ENCODE results near the gene SERPING1.

SERPING1 gene

GRCh38 chr11:57597461-57597915 is at the start of gene SERPING1:
Gene SERPING1 (plus strand): TSS chr11:57597685. CDS start chr11:57598271, 586 bp downstream.
- H3K27me3 ChIP-seq (ENCODE audit: insufficient read depth, low read length): no peaks in the 10 kb centered on the region
- peak within 1 kb of the TSS; percentile 72 for H3K4me3 ChIP-seq (ENCODE audit: low read length)
- H3K27ac ChIP-seq (ENCODE audit: low read length): peak within 1 kb of the TSS; percentile 77
- H3K9ac ChIP-seq (ENCODE audit: low read depth, low read length): peak within 1 kb of the TSS; percentile 75
- H3K9me3 ChIP-seq (ENCODE audit: insufficient read depth, low read depth, low read length): no peaks in the 10 kb centered on the region
- 0 out of 2 replicates have a peak, but pooled peaks cover 4% of the 10 kb centered on the region for H3K36me3 ChIP-seq (ENCODE audit: insufficient read depth, low read depth, low read length)
- peaks cover 12% of the 10 kb centered on the region; the same call in 1 of the 2 replicates for H3K4me1 ChIP-seq (ENCODE audit: insufficient read depth, low read length)

DNA sequence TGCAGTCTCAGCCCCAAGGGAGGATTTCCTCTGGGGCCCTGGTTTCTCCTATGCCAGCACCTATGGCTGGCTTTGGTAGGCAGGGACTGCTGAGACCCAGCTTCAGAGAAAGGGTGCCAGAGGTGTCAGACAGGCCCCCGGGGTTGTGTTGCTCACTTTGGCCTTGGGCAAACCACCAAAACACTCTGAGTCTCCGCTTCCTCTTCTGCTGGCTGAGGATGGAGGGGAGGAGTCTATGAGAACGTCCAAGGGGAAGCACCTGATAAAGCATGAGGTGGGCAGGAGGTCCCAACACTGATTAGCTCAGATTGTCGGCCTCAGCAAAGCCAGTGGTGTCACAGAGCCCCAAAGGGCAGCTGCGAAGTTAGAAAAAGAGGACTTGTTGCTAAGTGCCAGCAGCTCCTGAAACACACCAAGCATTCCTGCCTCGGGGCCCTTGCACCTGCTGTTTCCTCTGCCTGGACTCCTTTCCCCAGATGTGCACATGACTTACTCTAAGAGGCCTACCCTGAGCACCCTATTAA is 49.6 kb upstream of the SERPING1 start:
- peaks cover 31% of the 10 kb centered on the region for H3K36me3 ChIP-seq (ENCODE audit: insufficient read depth, low read depth, low read length)
- H3K27ac ChIP-seq (ENCODE audit: low read length): no peak overlapping the region
- no peak overlapping the region for H3K4me3 ChIP-seq (ENCODE audit: low read length)
- no peaks in the 10 kb centered on the region; the same call in 1 of the 2 replicates for H3K27me3 ChIP-seq (ENCODE audit: insufficient read depth, low read length)
- H3K9me3 ChIP-seq (ENCODE audit: insufficient read depth, low read depth, low read length): no peaks in the 10 kb centered on the region
- H3K9ac ChIP-seq (ENCODE audit: low read depth, low read length): no peak overlapping the region
- H3K4me1 ChIP-seq (ENCODE audit: insufficient read depth, low read length): peaks cover 7% of the 10 kb centered on the region; the same call in 1 of the 2 replicates

- Histone ChIP-seq H3K9ac (ENCODE audit: low read depth, low read length) (no peak overlapping the region), H3K36me3 (ENCODE audit: insufficient read depth, low read depth, low read length) (peaks cover 52% of the 10 kb centered on the region), H3K27me3 (ENCODE audit: insufficient read depth, low read length) (no peaks in the 10 kb centered on the region), H3K9me3 (ENCODE audit: insufficient read depth, low read depth, low read length) (no peaks in the 10 kb centered on the region), H3K4me3 (ENCODE audit: low read length) (no peak overlapping the region), H3K27ac (ENCODE audit: low read length) (no peak overlapping the region), H3K4me1 (ENCODE audit: insufficient read depth, low read length) (no peaks in the 10 kb centered on the region)
These were observed 47.5 kb upstream of the SERPING1 start for GRCh38 chr11:57549983-57550382.

GRCh38 chr11:57551941-57552340 is 45.5 kb upstream of the SERPING1 start:
- H3K9me3 ChIP-seq (ENCODE audit: insufficient read depth, low read depth, low read length): no peaks in the 10 kb centered on the region
- H3K9ac ChIP-seq (ENCODE audit: low read depth, low read length): no peak overlapping the region
- H3K36me3 ChIP-seq (ENCODE audit: insufficient read depth, low read depth, low read length): peaks cover 53% of the 10 kb centered on the region
- no peak overlapping the region for H3K4me3 ChIP-seq (ENCODE audit: low read length)
- H3K4me1 ChIP-seq (ENCODE audit: insufficient read depth, low read length): no peaks in the 10 kb centered on the region
- no peak overlapping the region for H3K27ac ChIP-seq (ENCODE audit: low read length)
- H3K27me3 ChIP-seq (ENCODE audit: insufficient read depth, low read length): no peaks in the 10 kb centered on the region

- Histone ChIP-seq H3K36me3 (ENCODE audit: insufficient read depth, low read depth, low read length) (peaks cover 53% of the 10 kb centered on the region), H3K27ac (ENCODE audit: low read length) (no peak overlapping the region), H3K4me3 (ENCODE audit: low read length) (no peak overlapping the region), H3K27me3 (ENCODE audit: insufficient read depth, low read length) (no peaks in the 10 kb centered on the region), H3K4me1 (ENCODE audit: insufficient read depth, low read length) (no peaks in the 10 kb centered on the region), H3K9ac (ENCODE audit: low read depth, low read length) (no peak overlapping the region), H3K9me3 (ENCODE audit: insufficient read depth, low read depth, low read length) (no peaks in the 10 kb centered on the region)
These were observed 45.0 kb upstream of the SERPING1 start for GRCh38 chr11:57552479-57552878.

DNA sequence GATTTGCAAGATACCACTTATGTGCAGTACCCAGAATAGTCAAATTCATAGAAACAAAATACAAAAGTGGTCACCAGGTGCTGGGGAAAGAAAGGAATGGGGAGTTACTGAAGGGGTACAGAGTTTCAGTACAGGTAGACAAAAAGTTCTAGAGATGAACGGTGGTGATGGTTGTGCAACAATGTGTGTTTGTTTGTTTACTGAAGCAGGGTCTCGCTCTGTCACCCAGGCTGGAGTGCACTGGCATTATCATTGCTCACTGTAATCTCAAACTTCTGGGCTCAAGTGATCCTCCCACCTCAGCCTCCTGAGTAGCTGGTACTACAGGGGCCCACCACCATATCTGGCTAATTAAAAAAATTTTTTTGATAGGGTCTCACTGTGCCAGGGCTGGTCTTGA is 42.1 kb upstream of the SERPING1 start:
- Histone ChIP-seq H3K27me3 (ENCODE audit: insufficient read depth, low read length) (no peaks in the 10 kb centered on the region), H3K9me3 (ENCODE audit: insufficient read depth, low read depth, low read length) (no peaks in the 10 kb centered on the region), H3K4me3 (ENCODE audit: low read length) (no peak overlapping the region), H3K27ac (ENCODE audit: low read length) (no peak overlapping the region), H3K36me3 (ENCODE audit: insufficient read depth, low read depth, low read length) (peaks cover 59% of the 10 kb centered on the region), H3K4me1 (ENCODE audit: insufficient read depth, low read length) (no peaks in the 10 kb centered on the region), H3K9ac (ENCODE audit: low read depth, low read length) (no peak overlapping the region)

- Histone ChIP-seq H3K27ac (ENCODE audit: low read length) (no peak overlapping the region), H3K36me3 (ENCODE audit: insufficient read depth, low read depth, low read length) (peaks cover 53% of the 10 kb centered on the region), H3K9ac (ENCODE audit: low read depth, low read length) (no peak overlapping the region), H3K9me3 (ENCODE audit: insufficient read depth, low read depth, low read length) (no peaks in the 10 kb centered on the region), H3K4me3 (ENCODE audit: low read length) (no peak overlapping the region), H3K4me1 (ENCODE audit: insufficient read depth, low read length) (no peaks in the 10 kb centered on the region), H3K27me3 (ENCODE audit: insufficient read depth, low read length) (no peaks in the 10 kb centered on the region)
These were observed 41.4 kb upstream of the SERPING1 start for GRCh38 chr11:57556041-57556440.

- H3K9me3 ChIP-seq (ENCODE audit: insufficient read depth, low read depth, low read length): no peaks in the 10 kb centered on the region
- no peak overlapping the region for H3K27ac ChIP-seq (ENCODE audit: low read length)
- H3K36me3 ChIP-seq (ENCODE audit: insufficient read depth, low read depth, low read length): peaks cover 15% of the 10 kb centered on the region
- no peak overlapping the region for H3K9ac ChIP-seq (ENCODE audit: low read depth, low read length)
- no peaks in the 10 kb centered on the region for H3K4me1 ChIP-seq (ENCODE audit: insufficient read depth, low read length)
- H3K27me3 ChIP-seq (ENCODE audit: insufficient read depth, low read length): no peaks in the 10 kb centered on the region
- no peak overlapping the region for H3K4me3 ChIP-seq (ENCODE audit: low read length)
These were observed 37.3 kb upstream of the SERPING1 start for GRCh38 chr11:57560146-57560545.

- H3K9me3 ChIP-seq (ENCODE audit: insufficient read depth, low read depth, low read length): no peaks in the 10 kb centered on the region
- peaks cover 5% of the 10 kb centered on the region for H3K4me1 ChIP-seq (ENCODE audit: insufficient read depth, low read length)
- peaks cover 5% of the 10 kb centered on the region for H3K27me3 ChIP-seq (ENCODE audit: insufficient read depth, low read length)
- no peak overlapping the region for H3K27ac ChIP-seq (ENCODE audit: low read length)
- peak overlapping the region; percentile 14; the same call in 1 of the 2 replicates for H3K9ac ChIP-seq (ENCODE audit: low read depth, low read length)
- H3K36me3 ChIP-seq (ENCODE audit: insufficient read depth, low read depth, low read length): peaks cover 14% of the 10 kb centered on the region
- no peak overlapping the region for H3K4me3 ChIP-seq (ENCODE audit: low read length)
These were observed 34.9 kb upstream of the SERPING1 start for GRCh38 chr11:57562596-57562995.

DNA sequence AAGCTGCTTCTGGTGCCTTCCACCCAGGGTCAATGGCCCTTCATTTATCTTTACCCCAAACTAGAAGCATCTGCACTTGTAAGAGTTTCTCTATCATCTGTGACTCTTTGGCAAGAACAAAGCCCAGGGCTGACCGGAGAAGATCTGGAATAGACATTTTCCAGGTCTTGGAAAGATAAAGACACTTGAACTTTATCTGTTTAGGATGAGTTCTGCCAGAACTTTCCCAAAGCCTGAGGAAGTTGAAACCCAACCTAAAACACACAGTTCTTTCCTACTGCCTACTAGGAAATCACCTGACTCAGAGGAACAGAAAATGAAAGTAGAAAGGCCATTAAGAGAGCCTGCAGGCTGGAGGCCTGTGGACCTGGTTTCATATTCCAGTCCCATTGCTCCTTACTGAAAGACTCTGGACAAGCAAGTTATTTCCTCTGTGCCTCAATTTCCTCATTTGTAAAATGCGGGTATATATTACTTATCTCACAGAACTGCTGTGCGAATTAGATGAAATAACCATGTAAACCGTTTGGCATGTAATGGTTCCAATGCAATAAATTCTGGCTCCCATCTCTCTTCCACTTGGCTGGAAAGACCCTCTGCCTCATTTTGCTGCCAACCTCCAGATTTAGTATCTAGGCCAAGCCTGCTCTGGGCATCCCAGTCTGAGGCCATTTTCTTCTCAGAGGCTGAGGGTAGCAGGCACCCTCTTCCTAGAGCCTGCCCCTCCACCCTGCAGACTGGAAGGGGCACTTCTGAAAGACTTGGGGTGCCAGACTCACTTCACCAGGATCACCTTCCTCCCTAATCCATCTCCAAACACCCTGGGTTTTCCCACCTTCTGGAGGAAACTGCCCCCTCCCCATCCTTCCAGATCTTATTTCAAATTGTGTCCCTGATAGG is 31.2 kb upstream of the SERPING1 start:
- Histone ChIP-seq H3K9me3 (ENCODE audit: insufficient read depth, low read depth, low read length) (no peaks in the 10 kb centered on the region), H3K4me1 (ENCODE audit: insufficient read depth, low read length) (peaks cover 9% of the 10 kb centered on the region), H3K4me3 (ENCODE audit: low read length) (no peak overlapping the region; the same call in 1 of the 2 replicates), H3K27me3 (ENCODE audit: insufficient read depth, low read length) (peaks cover 5% of the 10 kb centered on the region), H3K36me3 (ENCODE audit: insufficient read depth, low read depth, low read length) (no peaks in the 10 kb centered on the region), H3K27ac (ENCODE audit: low read length) (no peak overlapping the region), H3K9ac (ENCODE audit: low read depth, low read length) (no peak overlapping the region)

GRCh38 chr11:57566905-57567514 is 30.5 kb upstream of the SERPING1 start:
- Histone ChIP-seq H3K4me3 (ENCODE audit: low read length) (peak overlapping the region; percentile 75), H3K27me3 (ENCODE audit: insufficient read depth, low read length) (peaks cover 5% of the 10 kb centered on the region), H3K9me3 (ENCODE audit: insufficient read depth, low read depth, low read length) (no peaks in the 10 kb centered on the region), H3K36me3 (ENCODE audit: insufficient read depth, low read depth, low read length) (no peaks in the 10 kb centered on the region), H3K9ac (ENCODE audit: low read depth, low read length) (peak overlapping the region; percentile 72; the same call in 1 of the 2 replicates), H3K4me1 (ENCODE audit: insufficient read depth, low read length) (peaks cover 9% of the 10 kb centered on the region), H3K27ac (ENCODE audit: low read length) (no peak overlapping the region)
